Tongue (tissue), 2 donors: ENCODE data around the gene KIAA1210. TPM values are rescaled to one million over a fixed set of nuclear protein-coding genes. Genes with fewer than 3 reads are reported as not detected.
"Not testable (repeated sequence)": the region's sequence is repeated elsewhere in the genome, so short reads cannot be mapped to it uniquely, and the experiment has no call there.

Experiments
- DNase-seq: peaks from one replicate; pipeline ENCODE4 v3.0.0-alpha.2; 2015
- total RNA-seq: library from RNA; depleted of rRNA; stranded (reverse); fragments of >200 nt; gene quantifications from one replicate; pipeline ENCODE4 v1.2.3, GENCODE V29; 2014

The KIAA1210 gene
- total RNA-seq, 1 donor from 2014 or later = 0.10 TPM

DNA sequence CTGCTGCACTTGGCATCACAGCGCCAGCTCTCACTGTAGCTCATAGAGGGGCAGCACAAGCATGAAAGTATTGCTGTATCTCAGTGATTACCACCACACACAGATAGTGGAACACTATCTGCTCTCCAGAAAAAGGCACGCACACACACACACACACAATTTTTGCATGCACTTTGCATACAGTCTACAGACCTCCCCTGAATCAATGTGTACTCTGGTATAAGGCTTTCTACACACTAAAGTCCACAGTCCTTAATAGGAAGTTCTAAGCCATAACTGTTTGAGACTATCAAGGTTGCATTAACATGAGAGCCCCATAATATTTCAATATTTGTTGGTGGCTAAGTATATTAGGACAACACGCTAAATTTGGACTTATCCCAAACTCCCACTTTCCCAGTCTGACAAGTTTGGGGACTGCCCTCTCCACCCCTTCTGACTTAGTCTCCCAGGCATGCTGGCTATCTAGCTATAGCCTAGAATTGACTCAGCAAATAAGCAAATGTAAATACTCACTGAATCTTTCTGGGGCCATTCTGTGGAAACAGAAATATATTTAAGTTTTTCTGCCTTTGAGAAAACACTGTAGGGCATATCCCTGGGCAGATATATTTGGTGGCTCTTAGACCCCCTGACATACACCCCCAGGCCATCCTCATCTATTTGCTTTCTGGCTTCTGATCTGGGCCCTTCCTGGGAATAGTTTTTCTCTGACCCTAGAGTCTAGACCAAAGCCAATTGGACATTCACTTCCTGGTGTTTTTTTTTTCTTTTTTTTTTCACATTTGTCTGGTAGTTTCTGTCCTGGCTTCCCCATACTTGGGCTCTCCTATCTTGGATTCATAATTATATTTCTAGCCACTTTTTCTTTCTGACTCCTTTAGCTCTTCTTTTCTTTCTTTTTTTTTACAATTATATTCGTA lies 91.2 kb downstream of the KIAA1210 start:
- DNase-seq = no peak

- DNase-seq = no peak
These were observed 96.6 kb downstream of the KIAA1210 start for GRCh38 chrX:119030990-119031389.

DNA sequence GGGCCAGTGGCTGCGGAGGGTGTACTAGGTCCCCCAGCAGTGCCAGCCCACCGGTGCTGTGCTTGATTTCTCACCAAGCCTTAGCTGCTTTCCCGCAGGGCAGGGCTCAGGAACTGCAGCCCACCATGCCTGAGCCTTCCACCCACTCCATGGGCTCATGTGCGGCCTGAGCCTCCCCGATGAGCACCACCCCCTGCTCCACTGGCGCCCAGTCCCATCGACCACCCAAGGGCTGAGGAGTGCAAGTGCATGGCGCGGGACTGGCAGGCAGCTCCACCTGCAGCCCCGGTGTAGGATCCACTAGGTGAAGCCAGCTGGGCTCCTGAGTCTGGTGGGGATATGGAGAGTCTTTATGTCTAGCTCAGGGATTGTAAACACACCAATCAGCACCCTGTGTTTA lies 98.0 kb downstream of the KIAA1210 start:
- not testable (repeated sequence) for DNase-seq

DNA sequence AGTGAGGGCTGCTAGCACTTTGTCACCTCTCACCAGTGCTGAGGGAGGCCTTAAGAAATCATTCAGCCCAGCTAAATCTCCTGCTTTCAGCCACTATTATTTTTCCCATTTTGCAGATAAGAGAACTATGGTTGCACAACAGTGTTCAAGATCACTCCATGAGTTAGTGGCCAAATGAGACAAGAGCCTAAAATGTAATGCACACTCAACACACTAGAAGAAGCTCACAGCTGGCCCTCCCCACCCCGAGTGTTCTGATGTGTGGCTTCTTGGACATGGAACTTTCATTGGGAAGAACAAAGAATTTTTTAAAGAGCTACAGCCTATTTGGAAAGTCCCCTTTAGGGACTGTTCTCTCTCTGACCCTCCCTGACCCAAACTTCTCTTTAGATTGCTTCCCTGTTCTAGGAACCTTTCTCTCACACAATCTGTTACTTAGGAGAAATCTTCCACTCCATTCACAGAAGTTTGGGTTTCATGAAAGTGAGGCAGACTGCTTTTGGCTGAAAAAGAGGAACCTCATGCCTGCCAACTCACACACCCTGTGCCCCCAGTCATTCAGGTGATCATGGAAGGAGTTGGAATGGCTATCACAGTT lies 98.8 kb downstream of the KIAA1210 start:
- no peak for DNase-seq

Other genes with a start within 250 kb of the KIAA1210 start
- 9.5 TPM for gene LONRF3, start 153.2 kb downstream of the KIAA1210 start, total RNA-seq
- gene CT47C1, start 54.8 kb downstream of the KIAA1210 start, total RNA-seq = not detected
- gene PGRMC1, start 108.5 kb upstream of the KIAA1210 start, total RNA-seq = 92.4 TPM